SK-N-MC (cell line): ENCODE results near the gene NR3C1.

Experiments
- EZH2 ChIP-seq: fragments of 200-600 bp; sonication (generic); IDR thresholded peaks from one replicate; pipeline ENCODE4 v1.6.1; 2017; ENCODE audit warnings: antibody characterized with exemption
- FOXP2 ChIP-seq: optimal IDR thresholded peaks from 2 replicates; pipeline ENCODE3; 2011; ENCODE audit warnings: mild to moderate bottlenecking, moderate library complexity; ENCODE audit not compliant: insufficient read depth; ENCODE audit errors: extremely low read length, control extremely low read depth
- POLR2AphosphoS5 ChIP-seq: IDR thresholded peaks from 2 replicates; pipeline ENCODE4 v1.6.1; 2012; ENCODE audit warnings: mild to moderate bottlenecking, low read depth, low read length, borderline replicate concordance

GRCh38 chr5:143427122-143427735, 23.7 kb upstream of the NR3C1 start:
- TF ChIP-seq EZH2: no peak
- TF ChIP-seq POLR2AphosphoS5: no peak
- TF ChIP-seq FOXP2: no peak
